Raji (cell line): ENCODE results near the gene SFXN2.

ENCODE experiments used
- POLR2A ChIP-seq: IDR thresholded peaks from 2 replicates; pipeline ENCODE4 v1.6.1; 2011; ENCODE audit warnings: low read depth, low read length, control low read depth; ENCODE audit not compliant: insufficient read depth

The SFXN2 gene

GRCh38 chr10:102776779-102777456 is 62.5 kb downstream of the SFXN2 start:
- TF ChIP-seq POLR2A, result no peak

- no peak for TF ChIP-seq POLR2A
Measured at GRCh38 chr10:102777711-102778453, 63.4 kb downstream of the SFXN2 start.

DNA sequence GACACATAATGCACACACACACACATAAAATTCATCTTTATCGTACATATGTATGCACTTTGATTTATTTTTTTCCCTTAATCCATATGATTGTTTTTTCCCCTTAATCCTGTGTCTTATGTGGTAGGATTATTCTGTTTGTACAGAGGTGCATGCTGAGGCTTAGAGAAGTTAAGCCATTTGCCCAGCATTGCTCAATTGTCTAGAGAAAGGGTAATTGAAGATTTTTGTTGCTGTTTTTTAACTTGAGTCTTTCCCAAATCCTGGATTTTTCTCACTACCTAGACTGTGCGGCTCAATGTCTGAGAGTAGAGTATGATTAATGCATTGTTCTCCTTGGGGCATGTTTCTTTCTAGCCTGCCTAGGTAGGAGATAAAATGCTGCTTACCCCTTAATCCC is 64.3 kb downstream of the SFXN2 start:
- no peak for TF ChIP-seq POLR2A

GRCh38 chr10:102779680-102780526 is 65.5 kb downstream of the SFXN2 start:
- TF ChIP-seq POLR2A, result no peak

- TF ChIP-seq POLR2A, result no peak
Measured at GRCh38 chr10:102780527-102780808, 66.0 kb downstream of the SFXN2 start.

- no peak for TF ChIP-seq POLR2A
Measured at GRCh38 chr10:102781090-102781920, 66.9 kb downstream of the SFXN2 start.

DNA sequence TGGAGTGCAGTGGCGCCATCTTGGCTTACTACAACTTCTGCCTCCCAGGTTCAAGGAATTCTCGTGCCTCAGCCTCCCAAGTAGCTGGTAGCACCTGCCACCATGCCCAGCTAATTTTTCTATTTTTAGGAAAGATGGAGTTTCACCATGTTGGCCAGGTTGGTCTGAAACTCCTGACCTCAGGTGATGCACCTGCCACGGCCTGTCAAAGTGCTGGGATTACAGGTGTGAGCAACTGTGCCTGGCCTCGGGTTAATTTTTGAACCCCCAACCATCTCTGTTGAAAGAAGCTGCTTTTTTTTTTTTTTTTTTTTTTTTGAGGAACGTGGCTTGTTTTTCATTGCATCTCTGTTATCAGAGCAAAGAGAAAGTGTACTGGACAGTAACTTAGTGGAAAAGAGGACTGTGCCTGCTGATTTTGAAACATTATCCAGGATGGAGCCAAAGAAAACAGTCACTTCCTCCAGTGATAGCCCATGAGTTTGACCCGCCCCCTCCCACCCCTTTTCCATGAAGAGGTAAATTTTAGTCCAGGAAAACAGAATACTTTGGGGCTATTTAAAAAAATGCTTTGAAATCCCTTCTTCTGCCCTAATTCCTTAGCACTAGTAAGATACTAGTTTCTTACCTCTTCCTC is 67.6 kb downstream of the SFXN2 start:
- no peak for TF ChIP-seq POLR2A

DNA sequence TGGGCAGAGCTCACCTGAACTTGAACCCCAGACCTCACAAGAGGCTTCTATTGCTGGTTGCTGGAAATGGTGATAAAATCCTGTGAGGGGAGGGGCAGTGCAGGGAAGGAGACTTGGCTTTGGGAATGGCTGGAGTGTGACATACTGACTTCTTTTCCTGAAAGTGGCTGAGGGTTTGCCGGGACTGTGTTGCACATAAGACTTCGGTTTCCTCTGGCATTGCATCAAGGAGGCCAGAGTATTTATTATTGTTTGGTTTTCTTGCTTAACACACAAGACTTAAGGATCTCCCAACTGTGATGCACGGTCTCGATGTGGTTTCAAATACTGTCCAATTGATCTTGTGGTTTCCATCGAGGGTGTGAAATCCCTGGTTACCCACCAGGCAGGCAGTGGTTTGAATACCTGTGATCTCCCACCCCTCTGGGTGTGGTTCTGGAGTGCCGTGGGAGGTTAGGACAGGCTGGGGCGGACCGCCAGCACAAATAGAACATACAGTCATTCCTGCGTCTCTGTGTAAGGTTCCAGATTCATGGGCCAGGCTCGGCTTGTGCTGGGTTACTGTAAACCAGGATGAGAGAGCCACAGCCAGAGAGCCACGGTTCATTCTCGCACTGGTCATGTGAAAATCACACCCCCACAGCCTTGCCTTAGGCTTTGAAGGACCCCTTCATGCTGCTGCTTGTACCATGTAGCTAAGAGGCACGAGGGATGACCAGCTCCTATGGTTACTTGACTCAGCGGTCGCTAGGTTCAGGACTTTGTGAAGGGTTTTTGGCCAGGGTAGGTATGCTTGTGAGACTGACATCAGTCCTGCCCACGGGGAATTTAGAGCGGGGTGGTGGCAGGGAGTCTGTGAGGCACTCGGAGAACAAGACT is 68.5 kb downstream of the SFXN2 start:
- TF ChIP-seq POLR2A, result no peak

- TF ChIP-seq POLR2A, result no peak
Measured at GRCh38 chr10:102783568-102783967, 69.1 kb downstream of the SFXN2 start.

- no peak for TF ChIP-seq POLR2A
Measured at GRCh38 chr10:102785818-102786217, 71.4 kb downstream of the SFXN2 start.

DNA sequence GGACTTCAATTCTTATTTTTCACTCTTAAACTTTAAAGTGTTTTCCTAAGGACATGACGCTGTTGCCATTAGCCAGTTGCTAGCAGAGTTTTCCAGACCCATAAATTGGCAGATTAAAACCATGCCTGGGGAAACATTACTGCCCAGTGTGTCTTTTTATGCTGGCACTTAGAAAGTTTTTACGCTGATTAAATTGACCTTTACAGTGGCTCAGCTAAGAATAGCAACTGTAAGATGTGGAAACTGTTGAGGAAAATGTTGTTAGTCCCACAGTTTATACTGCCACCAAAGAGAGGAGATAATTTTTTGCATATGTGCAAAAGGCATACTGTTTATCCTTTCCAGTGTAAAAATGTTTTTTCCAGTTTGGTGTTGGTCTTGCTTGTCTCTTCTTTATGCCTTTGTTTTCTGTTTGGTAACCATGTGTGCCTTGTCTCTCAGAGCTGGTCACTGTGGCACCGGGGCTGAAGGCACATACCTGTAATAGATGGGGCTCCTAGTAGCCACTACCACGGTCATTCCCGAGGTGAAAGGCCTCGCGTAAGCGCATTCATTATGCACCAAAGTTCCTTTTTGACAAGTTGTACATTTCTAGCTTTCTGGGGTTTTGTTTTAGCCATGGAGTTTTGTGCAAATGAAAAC is 77.4 kb downstream of the SFXN2 start:
- no peak for TF ChIP-seq POLR2A
